Adipocyte (in vitro differentiated cells): ENCODE data around the gene FEM1C.

Source experiments
- DNase-seq: peaks from one replicate; pipeline ENCODE4 v3.0.0-alpha.2; 2015; ENCODE audit warnings: low read depth
- H3K27me3 ChIP-seq: replicated peaks from 2 replicates; pipeline ENCODE4 v1.7.0; 2013; ENCODE audit warnings: mild to moderate bottlenecking, low read length, moderate library complexity; ENCODE audit not compliant: control insufficient read depth, insufficient read depth
- H3K36me3 ChIP-seq: 2 replicates; pipeline ENCODE4 v1.7.0; 2013; ENCODE audit warnings: low read length, mild to moderate bottlenecking, moderate library complexity; ENCODE audit not compliant: control insufficient read depth, insufficient read depth, severe bottlenecking
- H3K4me1 ChIP-seq: 2 replicates; pipeline ENCODE4 v1.7.0; 2013; ENCODE audit warnings: mild to moderate bottlenecking, low read length, moderate library complexity; ENCODE audit not compliant: control insufficient read depth, insufficient read depth
- H3K4me3 ChIP-seq: 2 replicates; pipeline ENCODE4 v1.7.0; 2013; ENCODE audit warnings: mild to moderate bottlenecking, low read length, moderate library complexity
- H3K9ac ChIP-seq: 2 replicates; pipeline ENCODE4 v1.7.0; 2013; ENCODE audit warnings: mild to moderate bottlenecking, low read length, moderate library complexity
- H3K9me3 ChIP-seq: 2 replicates; pipeline ENCODE4 v1.7.0; 2013; ENCODE audit warnings: mild to moderate bottlenecking, low read length, moderate library complexity; ENCODE audit not compliant: control insufficient read depth

Gene FEM1C

GRCh38 chr5:115514220-115514619 is 30.4 kb downstream of the FEM1C start:
- Histone ChIP-seq H3K9me3 (no peaks in the 10 kb centered on the region), H3K4me3 (no peak overlapping the region), H3K36me3 (peaks cover 26% of the 10 kb centered on the region), H3K27me3 (no peaks in the 10 kb centered on the region), H3K4me1 (peaks cover 3% of the 10 kb centered on the region), H3K9ac (no peak overlapping the region)
- no peak for DNase-seq

- no peak for DNase-seq
These were observed 32.9 kb downstream of the FEM1C start for GRCh38 chr5:115511632-115512031.

DNA sequence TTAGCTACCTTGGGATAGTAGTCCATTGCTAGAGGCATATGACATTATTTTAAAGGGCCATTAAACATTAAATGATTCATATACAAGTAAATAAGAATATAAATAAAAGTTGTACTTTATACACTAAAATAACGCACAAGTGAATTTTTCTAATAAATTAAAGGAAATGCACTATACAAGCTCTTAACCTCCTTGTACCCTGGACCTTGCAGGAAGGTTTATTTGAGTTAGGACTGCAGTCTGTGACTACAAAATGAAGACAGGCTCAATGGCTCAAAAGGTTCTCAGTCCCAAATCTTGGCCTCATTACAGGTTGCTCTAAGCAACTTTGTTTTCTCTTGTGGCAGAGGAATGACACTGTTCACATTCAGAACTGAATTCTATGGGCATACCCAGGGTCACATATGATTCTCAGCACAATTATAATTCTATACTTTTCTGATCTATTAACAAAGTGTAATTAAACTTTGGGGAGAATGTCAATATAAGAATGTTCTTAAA is 34.4 kb downstream of the FEM1C start:
- no peak overlapping the region for H3K9ac ChIP-seq
- H3K9me3 ChIP-seq: no peaks in the 10 kb centered on the region
- no peak overlapping the region for H3K4me3 ChIP-seq
- no peak for DNase-seq
- peaks cover 8% of the 10 kb centered on the region for H3K36me3 ChIP-seq
- H3K4me1 ChIP-seq: peaks cover 15% of the 10 kb centered on the region
- H3K27me3 ChIP-seq: no peaks in the 10 kb centered on the region

More at GRCh38 chr5:115511632-115512031, 32.9 kb downstream of the FEM1C start:
- Histone ChIP-seq H3K9me3 (no peaks in the 10 kb centered on the region), H3K4me3 (no peak overlapping the region), H3K9ac (no peak overlapping the region), H3K4me1 (peaks cover 15% of the 10 kb centered on the region), H3K36me3 (peaks cover 8% of the 10 kb centered on the region), H3K27me3 (no peaks in the 10 kb centered on the region)

DNA sequence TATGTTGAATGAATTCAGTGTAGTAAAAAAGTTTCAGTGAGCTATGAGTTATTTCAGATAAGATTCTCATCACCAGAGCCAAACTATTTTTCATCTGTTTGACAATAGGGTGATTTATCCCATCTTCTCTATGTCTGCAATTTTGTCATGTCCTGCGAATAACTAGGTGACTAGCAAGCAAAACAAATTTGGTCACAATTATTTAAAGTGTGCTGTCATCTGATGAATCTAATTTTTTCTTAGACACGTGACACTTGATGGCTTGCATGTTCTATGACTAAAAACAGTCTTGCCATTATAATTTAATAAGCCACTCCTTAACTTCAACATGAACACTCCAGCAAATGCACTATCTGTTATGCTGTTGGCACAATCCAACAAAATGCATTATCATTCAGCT is 35.0 kb downstream of the FEM1C start:
- H3K4me3 ChIP-seq: no peak overlapping the region
- peaks cover 15% of the 10 kb centered on the region for H3K4me1 ChIP-seq
- no peak for DNase-seq
- no peaks in the 10 kb centered on the region for H3K27me3 ChIP-seq
- H3K9me3 ChIP-seq: no peaks in the 10 kb centered on the region
- no peak overlapping the region for H3K9ac ChIP-seq
- H3K36me3 ChIP-seq: peaks cover 8% of the 10 kb centered on the region

- peak; percentile 66 for DNase-seq
- Histone ChIP-seq H3K4me3 (no peak overlapping the region), H3K9ac (no peak overlapping the region), H3K4me1 (peaks cover 15% of the 10 kb centered on the region), H3K9me3 (no peaks in the 10 kb centered on the region), H3K27me3 (no peaks in the 10 kb centered on the region), H3K36me3 (no peaks in the 10 kb centered on the region)
These were observed 36.9 kb downstream of the FEM1C start for GRCh38 chr5:115507681-115508080.

- peaks cover 12% of the 10 kb centered on the region for H3K4me1 ChIP-seq
- H3K36me3 ChIP-seq: no peaks in the 10 kb centered on the region
- H3K9me3 ChIP-seq: no peaks in the 10 kb centered on the region
- H3K9ac ChIP-seq: no peak overlapping the region
- DNase-seq: no peak
- no peak overlapping the region for H3K4me3 ChIP-seq
- H3K27me3 ChIP-seq: no peaks in the 10 kb centered on the region
These were observed 41.2 kb downstream of the FEM1C start for GRCh38 chr5:115503420-115503819.

- Histone ChIP-seq H3K4me3 (no peak overlapping the region), H3K4me1 (no peaks in the 10 kb centered on the region), H3K9me3 (no peaks in the 10 kb centered on the region), H3K27me3 (no peaks in the 10 kb centered on the region), H3K9ac (no peak overlapping the region), H3K36me3 (no peaks in the 10 kb centered on the region)
- no peak for DNase-seq
These were observed 42.9 kb downstream of the FEM1C start for GRCh38 chr5:115501464-115502210.

DNA sequence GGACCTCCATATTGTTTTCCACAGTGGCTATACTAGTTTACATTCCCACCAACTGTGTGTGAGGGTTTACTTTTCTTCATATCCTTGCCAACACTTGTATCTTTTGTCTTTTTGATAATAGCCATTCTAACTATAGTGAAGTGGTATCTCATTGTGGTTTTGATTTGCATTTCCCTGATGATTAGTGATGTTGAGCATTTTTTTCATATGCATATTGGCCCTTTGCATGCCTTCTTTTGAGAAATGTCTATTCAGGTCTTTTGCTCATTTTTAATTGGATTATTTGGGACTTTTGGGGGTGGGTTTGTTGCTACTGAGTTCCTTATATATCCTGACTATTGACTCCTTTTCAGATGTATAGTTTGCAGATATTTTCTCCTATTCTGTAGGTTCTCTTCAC is 44.4 kb downstream of the FEM1C start:
- no peak for DNase-seq
- no peaks in the 10 kb centered on the region for H3K36me3 ChIP-seq
- H3K4me3 ChIP-seq: no peak overlapping the region
- no peak overlapping the region for H3K9ac ChIP-seq
- no peaks in the 10 kb centered on the region for H3K27me3 ChIP-seq
- H3K4me1 ChIP-seq: peaks cover under 1% of the 10 kb centered on the region
- H3K9me3 ChIP-seq: no peaks in the 10 kb centered on the region

- Histone ChIP-seq H3K4me1 (peaks cover 10% of the 10 kb centered on the region), H3K4me3 (no peak overlapping the region), H3K27me3 (no peaks in the 10 kb centered on the region), H3K36me3 (no peaks in the 10 kb centered on the region), H3K9me3 (no peaks in the 10 kb centered on the region), H3K9ac (no peak overlapping the region)
- DNase-seq: no peak
These were observed 47.5 kb downstream of the FEM1C start for GRCh38 chr5:115496936-115497576.

- Histone ChIP-seq H3K27me3 (no peaks in the 10 kb centered on the region), H3K36me3 (no peaks in the 10 kb centered on the region), H3K9me3 (no peaks in the 10 kb centered on the region), H3K4me3 (no peak overlapping the region), H3K9ac (no peak overlapping the region), H3K4me1 (peaks cover 10% of the 10 kb centered on the region)
- peak; percentile 23 for DNase-seq
These were observed 49.8 kb downstream of the FEM1C start for GRCh38 chr5:115494570-115495289.

GRCh38 chr5:115490596-115490995 is 54.0 kb downstream of the FEM1C start:
- H3K9me3 ChIP-seq: no peaks in the 10 kb centered on the region

More at GRCh38 chr5:115490596-115490995, 54.0 kb downstream of the FEM1C start:
- Histone ChIP-seq H3K4me1 (peaks cover 10% of the 10 kb centered on the region), H3K27me3 (no peaks in the 10 kb centered on the region), H3K9ac (no peak overlapping the region), H3K36me3 (no peaks in the 10 kb centered on the region), H3K4me3 (no peak overlapping the region)
- no peak for DNase-seq
